RWPE1 (cell line): ENCODE data around the gene IQCH.
"Not testable (repeated sequence)": the region's sequence is repeated elsewhere in the genome, so short reads cannot be mapped to it uniquely, and the experiment has no call there.

Experiments used
- CTCF ChIA-PET: fragments of 350-600 bp; sonication (Branson Sonifier 250); formaldehyde crosslinking; extraction: SDS; loops from one replicate; lab custom pipeline; 2021; lab: Yijun Ruan, JAX
- POLR2A ChIA-PET: fragments of 400-600 bp; formaldehyde crosslinking; extraction: SDS; loops from one replicate; lab custom pipeline; 2020; ENCODE audit warnings: antibody characterized with exemption; ENCODE audit not compliant: low non-redundant PET; lab: Yijun Ruan, JAX
- DNase-seq: peaks from one replicate; pipeline ENCODE4 v3.0.0; 2012; ENCODE audit warnings: low spot score
- H3K27ac ChIP-seq: fragments of 450-650 bp; 2 replicates; pipeline ENCODE4 v1.5.1; 2017
- TF ChIP-seq, protein P1 (sequence below): fragments of 450-650 bp; conservative IDR thresholded peaks from 2 replicates; pipeline ENCODE4 v1.5.1; 2017; ENCODE audit warnings: low read depth, mild to moderate bottlenecking

Gene IQCH

DNA sequence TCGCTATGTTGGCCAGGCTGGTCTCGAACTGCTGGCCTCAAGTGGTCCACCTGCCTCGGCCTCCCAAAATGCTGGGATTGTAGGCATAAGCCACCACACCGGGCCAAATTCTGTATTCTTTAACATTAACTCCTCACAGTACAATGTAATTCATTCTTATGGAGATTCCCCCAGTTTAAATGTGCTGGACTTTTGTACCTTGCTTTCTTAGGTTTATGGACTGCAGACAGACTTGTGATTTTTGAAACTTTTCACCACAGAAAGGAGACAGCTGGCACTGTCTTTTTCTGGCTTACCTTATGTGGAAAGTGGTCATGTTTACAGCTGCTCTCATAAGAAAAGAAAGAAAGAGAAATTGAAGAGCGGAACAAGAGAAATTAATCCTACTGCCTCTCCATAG, 103.8 kb downstream of the IQCH start:
- no peak for DNase-seq
- CTCF ChIA-PET: no interaction called here
- POLR2A ChIA-PET: no interaction called here
- H3K27ac ChIP-seq: no peak overlapping the region
- TF ChIP-seq, protein P1, sequence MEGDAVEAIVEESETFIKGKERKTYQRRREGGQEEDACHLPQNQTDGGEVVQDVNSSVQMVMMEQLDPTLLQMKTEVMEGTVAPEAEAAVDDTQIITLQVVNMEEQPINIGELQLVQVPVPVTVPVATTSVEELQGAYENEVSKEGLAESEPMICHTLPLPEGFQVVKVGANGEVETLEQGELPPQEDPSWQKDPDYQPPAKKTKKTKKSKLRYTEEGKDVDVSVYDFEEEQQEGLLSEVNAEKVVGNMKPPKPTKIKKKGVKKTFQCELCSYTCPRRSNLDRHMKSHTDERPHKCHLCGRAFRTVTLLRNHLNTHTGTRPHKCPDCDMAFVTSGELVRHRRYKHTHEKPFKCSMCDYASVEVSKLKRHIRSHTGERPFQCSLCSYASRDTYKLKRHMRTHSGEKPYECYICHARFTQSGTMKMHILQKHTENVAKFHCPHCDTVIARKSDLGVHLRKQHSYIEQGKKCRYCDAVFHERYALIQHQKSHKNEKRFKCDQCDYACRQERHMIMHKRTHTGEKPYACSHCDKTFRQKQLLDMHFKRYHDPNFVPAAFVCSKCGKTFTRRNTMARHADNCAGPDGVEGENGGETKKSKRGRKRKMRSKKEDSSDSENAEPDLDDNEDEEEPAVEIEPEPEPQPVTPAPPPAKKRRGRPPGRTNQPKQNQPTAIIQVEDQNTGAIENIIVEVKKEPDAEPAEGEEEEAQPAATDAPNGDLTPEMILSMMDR: no peak

DNA sequence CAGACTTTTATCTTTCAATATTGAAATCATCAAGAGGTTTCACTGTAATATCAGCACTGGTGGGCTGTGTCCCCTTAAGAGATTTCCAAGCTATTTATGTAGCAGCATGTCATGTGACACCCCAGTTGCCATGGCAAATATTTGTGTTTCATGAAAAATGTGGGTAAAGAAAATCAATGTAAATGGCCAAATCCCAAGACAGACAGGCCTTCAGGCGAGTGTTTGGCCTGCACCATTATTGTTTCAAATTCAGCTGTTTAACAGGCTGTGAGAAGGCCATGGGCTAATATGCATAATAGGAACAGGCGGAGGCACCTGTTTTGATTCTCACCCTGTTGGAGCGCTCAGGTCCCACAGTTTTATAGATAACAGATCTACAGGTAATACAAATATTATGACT, 104.2 kb downstream of the IQCH start:
- DNase-seq: no peak
- ChIA-PET CTCF (no interaction called here), POLR2A (no interaction called here)
- H3K27ac ChIP-seq: no peak overlapping the region
- TF ChIP-seq, protein P1: no peak

DNA sequence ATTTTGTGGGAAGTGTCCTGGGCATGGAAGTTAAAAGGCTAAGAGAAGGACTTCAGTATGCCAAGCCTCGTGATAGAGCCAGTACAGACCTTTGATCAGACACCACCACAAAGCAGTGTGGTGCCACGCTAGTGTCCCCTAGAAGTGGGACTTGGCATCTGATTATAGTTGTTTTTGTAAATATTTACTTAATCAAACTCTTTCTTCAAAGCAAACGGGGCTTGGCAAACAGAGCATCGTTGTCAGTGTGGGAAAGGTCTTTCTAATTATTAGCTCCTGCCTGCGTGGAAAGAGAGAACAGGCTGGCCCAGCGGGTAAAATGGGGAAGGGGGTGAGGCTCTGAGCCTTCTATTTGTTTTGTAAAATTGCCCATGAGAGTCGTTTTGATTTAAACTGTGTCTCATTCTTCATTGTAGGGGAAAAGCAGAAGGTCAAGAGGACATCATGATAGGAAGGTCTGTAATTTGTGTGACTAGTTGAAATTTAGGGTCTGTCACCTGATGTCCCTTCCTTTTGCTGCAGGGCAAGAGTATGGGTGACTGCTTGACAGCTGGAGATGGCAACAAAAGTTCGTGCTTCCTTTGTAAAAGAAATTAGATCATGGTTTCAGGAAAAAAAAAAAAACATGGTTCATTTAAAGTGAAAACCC, 105.0 kb downstream of the IQCH start:
- TF ChIP-seq, protein P1: no peak
- ChIA-PET POLR2A (no interaction called here), CTCF (interaction anchor here (0.6 kb wide), 1 partner anchor 710 kb away, joined by 3 read pairs; no protein-coding TSS in a partner anchor)
- no peak for DNase-seq
- H3K27ac ChIP-seq: no peak overlapping the region

DNA sequence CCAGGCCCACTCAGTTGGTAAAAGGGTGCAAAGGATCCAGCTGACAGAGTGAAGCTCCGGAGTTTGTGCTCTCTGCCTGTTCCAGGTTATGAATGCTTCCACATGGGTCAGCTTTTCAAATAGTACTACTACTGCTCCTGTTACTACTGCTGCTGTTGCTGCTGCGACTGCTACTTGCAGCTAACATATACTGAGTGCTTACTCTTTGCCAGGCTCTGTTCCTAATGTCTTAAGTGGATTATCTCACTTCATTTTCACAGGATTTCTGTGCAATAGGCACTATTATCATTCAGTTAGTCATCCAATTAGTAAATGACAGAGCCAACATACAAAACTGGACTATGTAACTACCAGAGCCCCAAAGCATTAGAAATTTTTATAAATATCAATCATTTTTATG, 106.5 kb downstream of the IQCH start:
- no peak overlapping the region for H3K27ac ChIP-seq
- CTCF ChIA-PET: no interaction called here
- POLR2A ChIA-PET: no interaction called here
- no peak for DNase-seq
- TF ChIP-seq, protein P1: no peak

DNA sequence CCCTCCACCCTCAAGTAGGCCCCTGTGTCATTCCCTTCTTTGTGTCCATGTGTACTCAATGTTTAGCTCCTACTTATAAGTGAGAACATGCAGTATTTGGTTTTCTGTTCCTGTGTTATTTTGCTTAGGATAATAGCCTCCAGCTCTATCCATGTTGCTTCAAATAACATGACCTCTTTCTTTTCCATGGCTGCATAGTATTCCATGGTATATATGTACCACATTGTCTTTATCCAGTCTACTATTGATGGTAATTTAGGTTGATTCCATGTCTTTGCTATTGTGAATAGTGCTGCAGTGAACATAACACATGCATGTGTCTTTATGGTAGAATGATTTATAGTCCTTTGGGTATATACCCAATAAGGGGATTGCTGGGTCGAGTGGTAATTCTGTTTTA, 109.1 kb downstream of the IQCH start:
- POLR2A ChIA-PET, H3K27ac ChIP-seq, DNase-seq, CTCF ChIA-PET: not testable (repeated sequence)

DNA sequence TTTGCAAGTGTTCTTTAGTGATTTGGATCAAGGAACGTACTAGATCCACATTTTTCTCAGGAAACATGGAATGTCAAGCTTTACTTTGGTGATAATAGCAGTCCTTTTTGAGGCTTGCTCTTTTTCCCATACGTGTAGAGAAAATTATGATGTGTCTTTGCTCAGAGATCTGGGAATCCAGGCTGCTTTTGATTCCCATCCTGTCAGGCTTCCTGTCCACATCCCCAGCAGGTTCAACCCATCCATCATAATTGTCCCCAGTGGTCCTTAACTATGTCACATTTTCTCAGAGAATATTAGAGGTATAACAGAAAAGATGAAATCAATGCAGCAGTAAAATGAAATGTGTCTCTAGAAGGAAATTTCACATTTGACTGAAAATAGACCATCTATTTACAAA, 111.4 kb downstream of the IQCH start:
- ChIA-PET CTCF (interaction anchor here (0.6 to 0.7 kb wide), 2 partner anchors 16 to 42 kb away, joined by 3 to 4 read pairs; no protein-coding TSS in a partner anchor), POLR2A (no interaction called here)
- H3K27ac ChIP-seq: no peak overlapping the region
- TF ChIP-seq, protein P1: no peak
- DNase-seq: no peak

DNA sequence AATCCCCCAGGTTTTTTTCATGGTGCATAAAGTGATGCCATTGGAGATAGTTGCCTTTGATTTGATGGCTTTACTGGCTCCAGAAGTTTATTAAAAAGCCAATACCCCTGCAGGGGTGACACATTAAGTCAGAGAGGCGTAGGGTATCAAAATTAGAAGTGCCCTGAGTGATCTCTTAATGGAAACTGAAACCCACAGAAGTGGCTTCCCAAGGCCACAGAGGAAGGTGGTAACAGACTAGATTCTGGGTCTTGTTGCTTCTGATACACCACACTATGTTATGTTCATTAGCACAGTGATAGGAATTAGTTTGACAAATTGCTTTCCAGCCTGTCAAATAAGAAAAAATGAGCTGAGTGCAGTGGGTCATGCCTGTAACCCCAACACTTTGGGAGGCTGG, 112.3 kb downstream of the IQCH start:
- DNase-seq: no peak
- CTCF ChIA-PET: interaction anchor here (0.7 kb wide), 1 partner anchor 211 kb away, joined by 3 read pairs; no protein-coding TSS in a partner anchor

More for the DNA sequence above, 112.3 kb downstream of the IQCH start:
- TF ChIP-seq, protein P1: no peak
- H3K27ac ChIP-seq: no peak overlapping the region
- POLR2A ChIA-PET: no interaction called here
